ENCODE data around the gene PUS7L. TPM values are rescaled to one million over a fixed set of nuclear protein-coding genes. Genes with fewer than 3 reads are reported as not detected.

The PUS7L gene, protein sequence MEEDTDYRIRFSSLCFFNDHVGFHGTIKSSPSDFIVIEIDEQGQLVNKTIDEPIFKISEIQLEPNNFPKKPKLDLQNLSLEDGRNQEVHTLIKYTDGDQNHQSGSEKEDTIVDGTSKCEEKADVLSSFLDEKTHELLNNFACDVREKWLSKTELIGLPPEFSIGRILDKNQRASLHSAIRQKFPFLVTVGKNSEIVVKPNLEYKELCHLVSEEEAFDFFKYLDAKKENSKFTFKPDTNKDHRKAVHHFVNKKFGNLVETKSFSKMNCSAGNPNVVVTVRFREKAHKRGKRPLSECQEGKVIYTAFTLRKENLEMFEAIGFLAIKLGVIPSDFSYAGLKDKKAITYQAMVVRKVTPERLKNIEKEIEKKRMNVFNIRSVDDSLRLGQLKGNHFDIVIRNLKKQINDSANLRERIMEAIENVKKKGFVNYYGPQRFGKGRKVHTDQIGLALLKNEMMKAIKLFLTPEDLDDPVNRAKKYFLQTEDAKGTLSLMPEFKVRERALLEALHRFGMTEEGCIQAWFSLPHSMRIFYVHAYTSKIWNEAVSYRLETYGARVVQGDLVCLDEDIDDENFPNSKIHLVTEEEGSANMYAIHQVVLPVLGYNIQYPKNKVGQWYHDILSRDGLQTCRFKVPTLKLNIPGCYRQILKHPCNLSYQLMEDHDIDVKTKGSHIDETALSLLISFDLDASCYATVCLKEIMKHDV
- 1 to 10 TPM; 7.6 to 8.9 TPM for total RNA-seq

DNA sequence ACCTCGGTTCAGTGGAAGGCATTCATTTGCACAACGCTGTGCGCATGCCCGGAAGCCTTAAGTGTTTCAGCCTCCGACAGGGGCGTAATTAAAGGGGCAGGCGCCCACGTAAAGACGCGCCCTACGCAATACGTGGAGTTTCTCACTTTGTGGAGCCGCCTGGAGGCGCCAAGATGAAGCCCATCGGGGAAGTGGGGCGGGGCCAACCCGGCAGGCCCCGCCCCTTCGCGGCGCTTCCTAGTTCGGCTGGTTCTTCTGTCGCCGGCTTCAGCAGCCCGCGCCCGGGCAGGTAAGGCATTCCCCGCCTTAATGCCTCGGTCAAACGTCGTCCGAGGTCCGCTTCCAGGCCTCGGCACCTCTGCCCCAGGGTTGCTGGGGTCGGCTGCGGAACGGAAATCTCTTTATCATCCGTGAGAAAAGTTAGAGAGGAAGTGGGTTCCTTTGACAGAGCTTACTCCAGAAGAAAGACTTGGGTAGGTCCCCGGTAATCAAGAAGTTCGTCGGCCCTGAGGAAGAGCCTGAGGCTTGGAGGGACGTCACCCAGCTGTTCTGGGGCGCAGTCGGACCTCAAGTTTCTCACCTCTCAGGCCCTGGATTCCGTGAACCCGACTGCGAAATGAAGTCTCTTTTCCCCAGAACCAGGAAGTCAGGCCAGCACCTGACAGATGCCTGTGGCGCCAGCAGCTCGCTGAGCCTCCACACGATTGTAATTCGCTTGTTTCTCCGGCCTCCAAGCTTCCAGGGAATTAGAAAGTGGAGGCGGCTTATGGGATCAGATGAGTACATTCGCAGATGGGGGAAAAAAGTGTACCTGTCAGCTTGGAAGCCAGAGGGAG lies at the start of gene PUS7L, which contains the start of gene IRAK4:
Gene PUS7L, minus strand, starts transcription at position 63 of the 836 bp plus-strand sequence. CDS start 3,545 bp downstream, outside the sequence.
Gene IRAK4, plus strand, starts transcription at position 224 of the 836 bp plus-strand sequence. CDS start 9,161 bp downstream, outside the sequence.
- Histone ChIP-seq H3K27me3 (replicated peaks; ENCODE audit: insufficient read depth) (no peaks in the 10 kb centered on the region), H3K27ac (peak within 1 kb of the TSS; percentile 83 to 88), H3K36me3 (peaks cover under 1% of the 10 kb centered on the region), H3K9me3 (no peaks in the 10 kb centered on the region), H3K4me3 (peak within 1 kb of the TSS; percentile 89), H3K4me1 (ENCODE audit: control insufficient read depth in 1 of 2, low read depth in 2 of 2) (peaks cover 26 to 33% of the 10 kb centered on the region in 2 donors)
- TF ChIP-seq, protein P1, sequence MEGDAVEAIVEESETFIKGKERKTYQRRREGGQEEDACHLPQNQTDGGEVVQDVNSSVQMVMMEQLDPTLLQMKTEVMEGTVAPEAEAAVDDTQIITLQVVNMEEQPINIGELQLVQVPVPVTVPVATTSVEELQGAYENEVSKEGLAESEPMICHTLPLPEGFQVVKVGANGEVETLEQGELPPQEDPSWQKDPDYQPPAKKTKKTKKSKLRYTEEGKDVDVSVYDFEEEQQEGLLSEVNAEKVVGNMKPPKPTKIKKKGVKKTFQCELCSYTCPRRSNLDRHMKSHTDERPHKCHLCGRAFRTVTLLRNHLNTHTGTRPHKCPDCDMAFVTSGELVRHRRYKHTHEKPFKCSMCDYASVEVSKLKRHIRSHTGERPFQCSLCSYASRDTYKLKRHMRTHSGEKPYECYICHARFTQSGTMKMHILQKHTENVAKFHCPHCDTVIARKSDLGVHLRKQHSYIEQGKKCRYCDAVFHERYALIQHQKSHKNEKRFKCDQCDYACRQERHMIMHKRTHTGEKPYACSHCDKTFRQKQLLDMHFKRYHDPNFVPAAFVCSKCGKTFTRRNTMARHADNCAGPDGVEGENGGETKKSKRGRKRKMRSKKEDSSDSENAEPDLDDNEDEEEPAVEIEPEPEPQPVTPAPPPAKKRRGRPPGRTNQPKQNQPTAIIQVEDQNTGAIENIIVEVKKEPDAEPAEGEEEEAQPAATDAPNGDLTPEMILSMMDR (IDR thresholded peaks at IDR 0.05), result peak; percentile 33
- ATAC-seq (ENCODE audit: insufficient number of reproducible peaks, low FRiP score, low read depth) (peak; percentile 99), DNase-seq (ENCODE audit: low spot score) (peak; percentile 76)

DNA sequence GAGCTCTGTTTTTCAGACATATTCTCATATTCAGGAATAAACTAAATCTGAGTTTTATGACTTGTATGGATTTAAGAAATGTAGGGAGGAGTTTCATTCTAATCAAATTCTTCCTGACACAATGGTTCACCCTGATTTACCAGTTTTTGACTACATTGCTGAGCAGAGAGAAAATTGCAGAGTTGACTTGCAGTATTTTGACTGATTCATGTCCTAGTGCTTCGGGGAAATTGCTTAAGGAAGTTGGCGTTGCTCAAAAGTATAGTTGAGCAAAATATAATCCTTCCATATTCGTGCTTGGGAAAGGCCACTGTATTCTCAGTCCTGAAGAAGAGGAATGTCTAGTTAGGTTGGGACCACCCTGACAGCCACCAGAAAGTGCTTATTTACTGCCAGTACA lies 48.8 kb upstream of the PUS7L start:
- TF ChIP-seq, protein P1 (IDR thresholded peaks at IDR 0.05), result no peak
- H3K27ac ChIP-seq, result peak overlapping the region; percentile 98
- ATAC-seq (ENCODE audit: insufficient number of reproducible peaks, low FRiP score, low read depth), result no peak
- H3K4me1 ChIP-seq (ENCODE audit: control insufficient read depth in 1 of 2, low read depth in 2 of 2), result peaks cover 18 to 30% of the 10 kb centered on the region in 2 donors
- no peaks in the 10 kb centered on the region for H3K9me3 ChIP-seq
- H3K4me3 ChIP-seq, result no peak overlapping the region
- no peaks in the 10 kb centered on the region for H3K36me3 ChIP-seq
- H3K27me3 ChIP-seq (replicated peaks; ENCODE audit: insufficient read depth), result no peaks in the 10 kb centered on the region
- DNase-seq (ENCODE audit: low spot score), result no peak

DNA sequence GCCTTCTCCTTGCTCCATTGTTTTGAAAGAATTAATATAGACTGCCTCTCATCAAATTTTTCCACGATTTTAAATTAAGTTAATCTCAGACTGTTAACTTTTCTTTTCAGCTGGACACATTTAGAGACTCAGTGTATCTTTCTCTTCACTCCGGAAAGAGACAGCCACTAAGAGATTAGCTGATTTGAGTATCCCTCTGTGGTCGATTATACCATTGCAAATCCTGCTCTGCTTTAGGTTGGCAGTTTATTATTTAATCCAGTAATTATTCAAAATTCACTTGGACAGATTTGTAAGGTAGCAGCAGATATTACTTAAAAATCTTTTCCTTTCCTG lies 48.1 kb upstream of the PUS7L start:
- H3K36me3 ChIP-seq, result peaks cover 2% of the 10 kb centered on the region
- H3K27me3 ChIP-seq (replicated peaks; ENCODE audit: insufficient read depth), result no peaks in the 10 kb centered on the region
- peaks cover 18 to 30% of the 10 kb centered on the region in 2 donors for H3K4me1 ChIP-seq (ENCODE audit: control insufficient read depth in 1 of 2, low read depth in 2 of 2)
- TF ChIP-seq, protein P1 (IDR thresholded peaks at IDR 0.05), result no peak
- ATAC-seq (ENCODE audit: insufficient number of reproducible peaks, low FRiP score, low read depth) (peak; percentile 19), DNase-seq (ENCODE audit: low spot score) (no peak)
- H3K27ac ChIP-seq, result peak overlapping the region; percentile 98
- peak overlapping the region; percentile 98 for H3K4me3 ChIP-seq
- H3K9me3 ChIP-seq, result no peaks in the 10 kb centered on the region

DNA sequence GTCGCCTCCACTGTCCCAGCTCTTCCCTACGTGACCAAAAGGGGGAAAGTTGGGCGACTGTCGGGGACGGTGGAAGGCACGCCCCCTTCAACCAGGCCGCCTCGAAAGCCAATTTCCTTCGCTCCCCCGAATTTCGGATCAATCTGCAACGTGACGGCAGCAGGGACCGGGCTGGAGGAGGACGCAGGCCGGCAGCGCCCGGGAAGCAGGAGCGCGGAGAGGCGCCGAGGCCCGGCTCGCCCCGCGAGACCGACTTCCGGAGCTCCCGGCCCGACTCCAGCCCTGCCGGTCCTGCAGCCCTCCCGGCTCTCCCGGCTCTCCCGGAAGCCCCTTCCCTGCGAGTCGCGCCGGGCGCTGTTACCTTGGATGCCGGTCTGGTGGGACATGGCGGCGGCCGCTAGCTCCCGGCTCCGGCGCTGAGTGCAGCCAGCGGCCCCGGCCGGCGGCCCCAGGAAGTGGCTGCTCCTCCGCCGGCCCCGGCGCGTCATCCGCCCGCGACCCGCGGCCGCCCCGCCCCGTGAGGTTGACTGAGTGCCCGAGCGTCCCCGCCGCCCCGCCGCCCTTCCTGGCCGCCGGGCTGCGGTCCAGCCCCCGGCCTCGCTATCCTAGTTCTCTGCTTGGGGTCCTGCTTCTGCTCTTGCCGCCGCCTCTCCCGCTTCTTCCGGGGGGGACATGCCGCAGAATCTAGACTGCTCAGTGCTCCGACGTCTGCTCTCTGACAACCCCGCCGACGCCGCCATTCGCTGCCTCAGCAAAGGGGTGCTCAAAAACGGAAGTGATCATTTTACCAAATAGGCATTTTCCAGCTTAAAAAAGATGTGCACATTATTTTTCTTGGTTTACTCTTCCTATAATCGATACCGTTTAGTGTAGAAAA lies 47.5 kb upstream of the PUS7L start, which contains the start of gene TWF1:
Gene TWF1, minus strand, starts transcription at position 458 of the 877 bp plus-strand sequence. Its CDS starts 72 bp downstream, at position 386.
- Histone ChIP-seq H3K4me1 (ENCODE audit: control insufficient read depth in 1 of 2, low read depth in 2 of 2) (peaks cover 18 to 30% of the 10 kb centered on the region in 2 donors), H3K27me3 (replicated peaks; ENCODE audit: insufficient read depth) (no peaks in the 10 kb centered on the region), H3K4me3 (peak within 1 kb of the TSS; percentile 98), H3K27ac (peak within 1 kb of the TSS; percentile 98), H3K36me3 (peaks cover 5% of the 10 kb centered on the region), H3K9me3 (no peaks in the 10 kb centered on the region)
- TF ChIP-seq, protein P1 (IDR thresholded peaks at IDR 0.05), result peak; percentile 41
- ATAC-seq (ENCODE audit: insufficient number of reproducible peaks, low FRiP score, low read depth) (peak; percentile 100), DNase-seq (ENCODE audit: low spot score) (peak; percentile 30)
